WTC11 (cell line): ENCODE results near the gene MYO15B. TPM values are rescaled to one million over a fixed set of nuclear protein-coding genes. Genes with fewer than 3 reads are reported as not detected.
"Not testable (repeated sequence)": the region's sequence is repeated elsewhere in the genome, so short reads cannot be mapped to it uniquely, and the experiment has no call there.

Experiments
- ATAC-seq: fragments of 200-7000 bp; cut with Tn5 transposase; 2 replicates; pipeline ENCODE4 v1.10.0; 2021; ENCODE audit warnings: mild to moderate bottlenecking, moderate library complexity
- CTCF ChIA-PET: fragments of 300-600 bp; sonication (Branson Sonifier 250); formaldehyde crosslinking; loops from one replicate; lab custom pipeline; 2021; ENCODE audit warnings: antibody characterized with exemption; lab: Charles Lee
- POLR2A ChIA-PET: fragments of 350-600 bp; sonication (Branson Sonifier 250); formaldehyde crosslinking; loops from one replicate; lab custom pipeline; 2021; ENCODE audit warnings: antibody characterized with exemption; lab: Charles Lee
- DNase-seq: peaks from one replicate; pipeline ENCODE4 v3.0.0; 2021; ENCODE audit warnings: low spot score
- H3K27ac Mint-ChIP-seq: 2 replicates; pipeline ENCODE4 v1.8.0; 2021; ENCODE audit warnings: mixed read lengths
- H3K27me3 Mint-ChIP-seq: 2 replicates; pipeline ENCODE4 v1.8.0; 2021; ENCODE audit warnings: low read depth, mild to moderate bottlenecking, moderate library complexity, mixed read lengths
- H3K36me3 Mint-ChIP-seq: 2 replicates; pipeline ENCODE4 v1.8.0; 2021; ENCODE audit warnings: mixed read lengths
- H3K4me1 Mint-ChIP-seq: 2 replicates; pipeline ENCODE4 v1.8.0; 2022; ENCODE audit warnings: mixed read lengths
- H3K4me3 Mint-ChIP-seq: 2 replicates; pipeline ENCODE4 v1.8.0; 2021; ENCODE audit warnings: mild to moderate bottlenecking, moderate library complexity, mixed read lengths
- H3K9me3 Mint-ChIP-seq: 2 replicates; pipeline ENCODE4 v1.8.0; 2021; ENCODE audit warnings: mixed read lengths
- ARID4B ChIP-seq: sonication (generic); formaldehyde crosslinking; IDR thresholded peaks from 2 replicates; pipeline ENCODE4 v1.8.0; 2023; ENCODE audit warnings: missing genetic modification reagents, mild to moderate bottlenecking, borderline replicate concordance
- ATF2 ChIP-seq: sonication (generic); formaldehyde crosslinking; IDR thresholded peaks from 2 replicates; pipeline ENCODE4 v1.8.1; 2022; ENCODE audit warnings: low read depth, missing genetic modification reagents, borderline replicate concordance
- EMX1 ChIP-seq: fragments of 250-450 bp; sonication (Bioruptor Pico); IDR thresholded peaks from 2 replicates; pipeline ENCODE4 v1.8.0; 2021; ENCODE audit warnings: mild to moderate bottlenecking
- FOXP1 ChIP-seq: sonication (generic); formaldehyde crosslinking; IDR thresholded peaks from 2 replicates; pipeline ENCODE4 v1.8.0; 2022; ENCODE audit warnings: missing genetic modification reagents, mild to moderate bottlenecking, moderate library complexity, borderline replicate concordance
- FOXP4 ChIP-seq: sonication (generic); formaldehyde crosslinking; IDR thresholded peaks from 2 replicates; pipeline ENCODE4 v1.8.0; 2022; ENCODE audit warnings: mild to moderate bottlenecking, missing genetic modification reagents
- IRF1 ChIP-seq: sonication (generic); formaldehyde crosslinking; IDR thresholded peaks from 2 replicates; pipeline ENCODE4 v1.8.0; 2023; ENCODE audit warnings: missing genetic modification reagents
- JUN ChIP-seq: sonication (generic); formaldehyde crosslinking; IDR thresholded peaks from 2 replicates; pipeline ENCODE4 v1.8.0; 2023; ENCODE audit warnings: mild to moderate bottlenecking, missing genetic modification reagents
- KAT7 ChIP-seq: sonication (generic); formaldehyde crosslinking; IDR thresholded peaks from 2 replicates; pipeline ENCODE4 v1.8.1; 2023; ENCODE audit warnings: missing genetic modification reagents, mild to moderate bottlenecking, borderline replicate concordance
- NR1H2 ChIP-seq: sonication (generic); formaldehyde crosslinking; IDR thresholded peaks from 2 replicates; pipeline ENCODE4 v1.9.0; 2021; ENCODE audit warnings: mild to moderate bottlenecking, moderate library complexity, missing genetic modification reagents
- NR3C1 ChIP-seq: sonication (generic); formaldehyde crosslinking; conservative IDR thresholded peaks from 2 replicates; pipeline ENCODE4 v1.8.1; 2023; ENCODE audit warnings: low read depth, mild to moderate bottlenecking, missing genetic modification reagents
- PRRX2 ChIP-seq: fragments of 250-450 bp; sonication (Bioruptor Pico); IDR thresholded peaks from 2 replicates; pipeline ENCODE4 v1.8.0; 2021; ENCODE audit warnings: mild to moderate bottlenecking
- RELA ChIP-seq: sonication (generic); formaldehyde crosslinking; IDR thresholded peaks from 2 replicates; pipeline ENCODE4 v1.8.1; 2022; ENCODE audit warnings: missing genetic modification reagents, mild to moderate bottlenecking, borderline replicate concordance
- SMAD3 ChIP-seq: sonication (generic); formaldehyde crosslinking; IDR thresholded peaks from 2 replicates; pipeline ENCODE4 v1.8.0; 2022; ENCODE audit warnings: missing genetic modification reagents, mild to moderate bottlenecking, borderline replicate concordance
- ZNF263 ChIP-seq: sonication (generic); formaldehyde crosslinking; IDR thresholded peaks from 2 replicates; pipeline ENCODE4 v1.8.1; 2022; ENCODE audit warnings: low read depth, mild to moderate bottlenecking, moderate library complexity, missing genetic modification reagents
- ZNF423 ChIP-seq: fragments of 250-450 bp; sonication (Bioruptor Pico); IDR thresholded peaks from 2 replicates; pipeline ENCODE4 v2.1.2; 2022; ENCODE audit warnings: mild to moderate bottlenecking, moderate library complexity
- ZNF671 ChIP-seq: fragments of 250-450 bp; sonication (Bioruptor Pico); IDR thresholded peaks from 2 replicates; pipeline ENCODE4 v1.8.0; 2021; ENCODE audit warnings: mild to moderate bottlenecking
- total RNA-seq: library from RNA; stranded (reverse); gene quantifications from 3 replicates; pipeline ENCODE4 v1.2.3, GENCODE V29; 2021

MYO15B gene
- total RNA-seq, 1 experiment from 2014 or later = 35.6 TPM

GRCh38 chr17:75592348-75593020 lies 4.9 kb downstream of the MYO15B start:
- Mint-ChIP-seq H3K27me3 (peaks cover 9% of the 10 kb centered on the region), H3K27ac (peak overlapping the region; percentile 36; the same call in 1 of the 2 replicates), H3K4me1 (peaks cover 1% of the 10 kb centered on the region; the same call in 1 of the 2 replicates), H3K4me3 (no peak overlapping the region), H3K9me3 (no peaks in the 10 kb centered on the region)
- DNase-seq (no peak), ATAC-seq (no peak)
- ChIA-PET CTCF (interaction anchor here (0.9 to 8.9 kb wide), 7 partner anchors 9 to 161 kb away, joined by 3 to 61 read pairs (median 7); partner anchors contain the start of gene SMIM5), POLR2A (interaction anchor here (1.0 kb wide), 1 partner anchor 9 kb away, joined by 3 read pairs; no protein-coding TSS in a partner anchor)
- TF ChIP-seq FOXP1 (CRISPR knock-in tag) = no peak
- no peak for TF ChIP-seq ATF2
- no peak for TF ChIP-seq PRRX2
- no peak for TF ChIP-seq FOXP4 (CRISPR knock-in tag)
- TF ChIP-seq IRF1 (CRISPR knock-in tag) = no peak
- no peak for TF ChIP-seq ZNF671 (CRISPR knock-in tag)
- TF ChIP-seq ARID4B (CRISPR knock-in tag) = no peak
- TF ChIP-seq EMX1 = no peak
- TF ChIP-seq JUN (CRISPR knock-in tag) = no peak
- TF ChIP-seq ZNF423 = no peak
- TF ChIP-seq SMAD3 (CRISPR knock-in tag) = no peak
- TF ChIP-seq NR3C1 (CRISPR knock-in tag) = no peak
- no peak for TF ChIP-seq NR1H2 (CRISPR knock-in tag)
- TF ChIP-seq RELA (CRISPR knock-in tag) = no peak
- TF ChIP-seq ZNF263 (CRISPR knock-in tag) = no peak
- no peak for TF ChIP-seq KAT7 (CRISPR knock-in tag)
- TF ChIP-seq, all 79 proteins: peak for 0
- no peaks in the 10 kb centered on the region for H3K36me3 Mint-ChIP-seq

GRCh38 chr17:75593430-75593829 lies 5.8 kb downstream of the MYO15B start:
- not testable (repeated sequence) for DNase-seq, H3K27me3 Mint-ChIP-seq, H3K27ac Mint-ChIP-seq, H3K4me3 Mint-ChIP-seq, ATAC-seq, H3K9me3 Mint-ChIP-seq, H3K36me3 Mint-ChIP-seq, H3K4me1 Mint-ChIP-seq
- POLR2A ChIA-PET = interaction anchor here (1.0 kb wide), 1 partner anchor 8 kb away, joined by 3 read pairs; no protein-coding TSS in a partner anchor
- CTCF ChIA-PET = interaction anchor here (0.7 to 8.9 kb wide), 8 partner anchors 8 to 160 kb away, joined by 3 to 61 read pairs (median 6); partner anchors contain the start of gene SMIM5
